ENCODE data around the gene NPB.

GRCh38 chr17:81935709-81936084, 33.7 kb downstream of the NPB start:
- TF ChIP-seq POLR2AphosphoS5 (IDR thresholded peaks at IDR 0.05) (no peak), CTCF (IDR thresholded peaks at IDR 0.05) (no peak)
